Esophagus mucosa (tissue), 1 donor: ENCODE results near the gene G6PC2. TPM values are rescaled to one million over a fixed set of nuclear protein-coding genes. Genes with fewer than 3 reads are reported as not detected.
"Not testable (repeated sequence)": the region's sequence is repeated elsewhere in the genome, so short reads cannot be mapped to it uniquely, and the experiment has no call there.

ENCODE experiments used
- ATAC-seq: fragments of 200-7000 bp; cut with Tn5 transposase; one replicate; pipeline ENCODE4 v1.9.1; 2020
- total RNA-seq: library from RNA; stranded (reverse); gene quantifications from one replicate; pipeline ENCODE4 v1.2.4, GENCODE V29; 2023
- donor health status: DM: yes; HTN: yes; CAD: no.

Gene G6PC2, protein sequence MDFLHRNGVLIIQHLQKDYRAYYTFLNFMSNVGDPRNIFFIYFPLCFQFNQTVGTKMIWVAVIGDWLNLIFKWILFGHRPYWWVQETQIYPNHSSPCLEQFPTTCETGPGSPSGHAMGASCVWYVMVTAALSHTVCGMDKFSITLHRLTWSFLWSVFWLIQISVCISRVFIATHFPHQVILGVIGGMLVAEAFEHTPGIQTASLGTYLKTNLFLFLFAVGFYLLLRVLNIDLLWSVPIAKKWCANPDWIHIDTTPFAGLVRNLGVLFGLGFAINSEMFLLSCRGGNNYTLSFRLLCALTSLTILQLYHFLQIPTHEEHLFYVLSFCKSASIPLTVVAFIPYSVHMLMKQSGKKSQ
- total RNA-seq, result not detected

DNA sequence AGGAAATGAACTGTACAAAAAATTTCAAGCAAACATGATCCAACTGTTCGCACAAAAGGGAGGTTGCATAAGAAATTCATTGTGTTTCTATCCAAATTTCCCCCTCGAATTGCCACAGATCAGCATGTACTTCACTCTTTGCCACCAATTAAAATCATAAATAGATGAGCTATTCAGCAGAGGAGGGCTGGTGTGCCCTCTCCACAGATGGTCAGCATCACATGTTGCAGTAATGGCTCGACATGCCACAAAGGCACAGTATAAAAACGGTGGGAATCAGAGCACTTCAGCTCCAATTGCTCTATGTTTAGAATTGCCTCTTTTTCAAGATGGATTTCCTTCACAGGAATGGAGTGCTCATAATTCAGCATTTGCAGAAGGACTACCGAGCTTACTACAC, at the start of gene G6PC2:
Gene G6PC2, plus strand, starts transcription at position 289 of the 400 bp plus-strand sequence. Its CDS starts 41 bp downstream, at position 330.
- ATAC-seq, result no peak

DNA sequence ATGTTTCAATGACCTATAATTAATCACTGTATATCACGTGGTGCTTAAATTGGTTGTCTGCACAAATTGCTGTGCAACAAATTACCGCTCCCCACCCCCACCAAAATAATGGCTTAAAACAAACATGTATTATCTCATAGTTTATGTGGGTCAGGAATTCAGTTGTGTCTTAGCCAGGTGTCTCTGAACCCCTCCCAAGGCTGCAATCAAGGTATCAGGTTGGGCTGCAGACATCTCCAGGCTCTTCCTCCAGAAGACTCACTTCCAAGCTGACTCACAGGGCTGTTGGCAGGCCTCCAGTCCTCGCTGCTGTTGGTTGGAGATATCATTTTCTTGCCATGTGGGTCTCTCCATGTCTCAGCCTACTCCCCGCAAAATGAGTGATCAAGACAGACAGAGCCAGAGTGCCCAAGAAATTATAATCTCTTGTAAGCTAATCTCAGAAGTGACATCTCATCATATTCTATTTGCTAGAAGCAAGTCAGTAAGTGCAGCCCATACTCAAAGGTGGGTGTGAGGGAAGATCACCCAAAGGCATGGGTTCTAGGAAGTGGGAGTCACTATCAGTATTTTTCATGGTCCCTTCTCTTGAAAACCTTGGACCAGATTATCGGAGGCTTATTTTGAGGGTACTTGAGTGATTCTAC, 49.3 kb upstream of the G6PC2 start:
- ATAC-seq, result peak; percentile 42

DNA sequence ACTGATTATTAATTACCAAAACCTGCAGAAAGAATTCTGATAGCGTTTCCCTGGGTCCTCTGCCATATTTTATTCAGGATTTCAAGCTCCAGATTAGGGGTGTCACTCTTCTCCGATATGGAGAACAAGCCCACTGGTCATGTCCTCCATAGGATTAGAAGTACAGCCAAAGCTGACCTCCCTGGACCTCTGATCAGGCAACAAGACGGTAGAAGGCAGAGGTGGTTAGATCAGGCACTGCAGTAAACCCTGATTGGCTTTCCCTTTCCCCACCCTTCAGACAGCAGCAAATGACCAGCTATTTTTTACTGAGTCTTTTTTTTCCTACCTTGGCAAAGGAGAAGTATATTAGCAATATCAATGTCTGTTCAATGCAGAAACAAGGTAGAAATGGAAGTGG, 48.6 kb upstream of the G6PC2 start:
- ATAC-seq, result no peak

DNA sequence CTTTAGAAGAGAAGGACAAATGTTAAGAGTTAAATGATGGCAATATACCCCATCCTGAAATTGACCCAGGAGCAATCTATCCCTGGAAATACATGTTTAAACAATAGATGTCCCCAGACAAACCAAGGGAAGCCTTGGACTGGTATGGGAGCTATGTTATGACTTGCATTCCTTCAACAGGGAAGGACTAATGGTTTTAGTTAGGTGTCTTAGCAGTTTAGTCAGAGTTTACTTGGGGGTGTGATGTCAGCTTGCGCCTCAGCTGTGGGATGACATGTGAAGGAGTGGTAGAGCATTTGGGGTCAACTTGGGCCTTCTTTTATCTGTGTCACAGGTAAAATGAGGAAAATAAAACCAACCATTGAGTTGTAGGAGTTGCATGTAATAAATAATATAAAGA, 47.6 kb upstream of the G6PC2 start:
- ATAC-seq, result no peak

DNA sequence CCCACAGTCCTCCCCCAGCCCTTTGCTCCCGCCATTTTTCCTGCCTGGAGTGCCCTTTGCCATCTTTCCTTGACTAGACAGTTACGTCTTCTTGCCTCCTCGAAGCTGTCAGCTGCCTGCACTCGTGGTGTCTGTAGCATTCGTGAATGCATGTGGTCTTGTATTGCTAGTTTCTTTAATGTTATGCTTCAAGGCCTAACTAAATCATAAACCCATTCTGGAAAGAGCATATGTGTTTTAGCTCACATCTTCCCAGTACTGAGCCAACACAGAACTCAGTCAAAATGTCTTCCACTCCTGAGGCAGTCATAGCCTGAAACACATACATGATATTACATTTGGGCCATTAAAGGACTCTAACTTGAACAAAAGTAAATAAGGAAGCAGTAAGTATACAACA, 46.4 kb upstream of the G6PC2 start:
- ATAC-seq, result no peak

DNA sequence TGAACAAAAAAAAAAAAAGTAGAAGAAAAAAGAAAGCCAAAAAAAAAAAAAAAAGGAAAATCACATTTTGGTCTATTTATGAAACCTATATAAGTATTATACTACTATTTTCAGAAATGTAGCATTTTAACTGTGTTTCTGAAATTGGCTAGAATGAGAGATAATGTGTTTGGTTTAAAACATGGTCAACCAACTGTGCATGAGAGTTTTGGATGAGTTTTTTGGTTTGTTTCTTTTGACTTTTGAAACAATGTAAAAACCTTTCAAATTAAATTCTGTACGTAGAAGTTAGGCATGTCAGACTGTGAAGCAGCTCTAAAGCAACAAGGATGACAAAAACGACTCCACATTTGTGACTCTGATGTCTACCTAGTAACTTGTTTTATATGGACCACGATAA, 45.5 kb upstream of the G6PC2 start:
- no peak for ATAC-seq

DNA sequence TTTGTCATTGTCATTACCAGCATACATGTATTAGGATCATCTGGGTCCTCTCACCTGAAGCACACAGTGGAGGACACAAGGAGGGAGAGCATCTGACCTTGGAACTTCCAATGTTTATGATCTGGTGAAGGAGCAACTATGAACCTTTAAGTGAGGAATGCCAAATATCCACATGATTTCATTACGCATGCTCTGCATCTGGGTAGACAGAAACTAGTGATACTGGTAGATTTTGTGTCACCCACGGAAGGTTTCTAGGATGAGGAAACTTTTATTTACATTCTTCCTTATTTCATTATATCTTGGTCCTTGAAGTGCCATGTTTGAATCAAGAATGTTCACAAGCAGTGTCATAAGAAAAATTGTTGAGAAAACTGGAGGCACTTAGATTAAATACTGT, 42.9 kb upstream of the G6PC2 start:
- no peak for ATAC-seq

DNA sequence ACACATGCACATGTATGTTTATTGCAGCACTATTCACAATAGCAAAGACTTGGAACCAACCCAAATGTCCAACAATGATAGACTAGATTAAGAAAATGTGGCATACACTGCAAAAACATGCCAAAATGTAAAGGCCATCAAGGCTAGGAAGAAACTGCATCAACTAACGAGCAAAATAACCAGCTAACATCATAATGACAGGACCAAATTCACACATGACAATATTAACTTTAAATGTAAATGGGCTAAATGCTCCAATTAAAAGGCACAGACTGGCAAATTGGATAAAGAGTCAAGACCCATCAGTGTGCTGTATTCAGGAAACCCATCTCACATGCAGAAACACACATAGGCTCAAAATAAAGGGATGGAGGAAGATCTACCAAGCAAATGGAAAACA, 33.9 kb upstream of the G6PC2 start:
- ATAC-seq, result not testable (repeated sequence)

DNA sequence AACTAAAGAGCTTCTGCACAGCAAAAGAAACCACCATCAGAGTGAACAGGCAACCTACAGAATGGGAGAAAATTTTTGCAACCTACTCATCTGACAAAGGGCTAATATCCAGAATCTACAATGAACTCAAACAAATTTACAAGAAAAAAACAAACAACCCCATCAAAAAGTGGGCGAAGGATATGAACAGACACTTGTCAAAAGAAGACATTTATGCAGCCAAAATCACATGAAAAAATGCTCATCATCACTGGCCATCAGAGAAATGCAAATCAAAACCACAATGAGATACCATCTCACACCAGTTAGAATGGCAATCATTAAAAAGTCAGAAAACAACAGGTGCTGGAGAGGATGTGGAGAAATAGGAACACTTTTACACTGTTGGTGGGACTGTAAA, 30.7 kb upstream of the G6PC2 start:
- not testable (repeated sequence) for ATAC-seq

DNA sequence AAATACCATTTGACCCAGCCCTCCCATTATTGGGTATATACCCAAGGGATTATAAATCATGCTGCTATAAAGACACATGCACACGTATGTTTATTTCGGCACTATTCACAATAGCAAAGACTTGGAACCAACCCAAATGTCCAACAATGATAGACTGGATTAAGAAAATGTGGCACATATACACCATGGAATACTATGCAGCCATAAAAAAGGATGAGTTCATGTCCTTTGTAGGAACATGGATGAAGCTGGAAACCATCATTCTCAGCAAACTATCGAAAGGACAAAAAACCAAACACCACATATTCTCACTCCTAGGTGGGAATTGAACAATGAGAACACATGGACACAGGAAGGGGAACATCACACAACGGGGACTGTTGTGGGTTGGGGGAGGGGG, 30.3 kb upstream of the G6PC2 start:
- ATAC-seq, result not testable (repeated sequence)

DNA sequence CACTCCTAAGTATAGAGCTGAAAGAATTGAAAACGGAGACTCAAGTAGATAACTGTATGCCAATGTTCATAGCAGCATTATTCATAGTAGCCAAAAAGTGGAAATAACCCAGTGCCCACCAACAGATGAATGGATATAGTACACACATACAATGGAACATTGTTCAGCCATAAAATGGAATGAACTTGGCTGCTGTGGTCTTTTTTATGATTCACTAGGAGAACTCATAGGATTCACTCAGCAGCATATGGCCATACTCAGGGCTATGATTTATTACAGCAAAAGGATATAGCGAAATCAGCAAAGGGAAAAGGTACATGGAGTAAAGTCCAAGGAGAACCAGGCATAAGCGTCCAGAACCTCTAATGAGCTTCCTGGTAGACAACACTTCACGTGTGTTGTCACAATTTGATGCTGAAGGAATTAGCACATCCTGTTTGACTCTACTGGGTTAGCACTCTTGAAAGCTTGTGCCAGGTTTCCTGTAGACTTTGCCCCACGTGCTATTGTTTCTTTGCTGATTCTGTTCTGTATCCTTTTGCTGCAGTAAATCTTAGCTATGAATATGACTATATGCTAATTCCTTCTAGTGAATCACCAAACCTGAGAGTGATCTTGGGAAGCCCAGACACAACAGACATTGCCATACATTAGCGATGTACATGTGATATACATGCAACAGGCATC, 26.6 kb upstream of the G6PC2 start:
- ATAC-seq, result no peak

DNA sequence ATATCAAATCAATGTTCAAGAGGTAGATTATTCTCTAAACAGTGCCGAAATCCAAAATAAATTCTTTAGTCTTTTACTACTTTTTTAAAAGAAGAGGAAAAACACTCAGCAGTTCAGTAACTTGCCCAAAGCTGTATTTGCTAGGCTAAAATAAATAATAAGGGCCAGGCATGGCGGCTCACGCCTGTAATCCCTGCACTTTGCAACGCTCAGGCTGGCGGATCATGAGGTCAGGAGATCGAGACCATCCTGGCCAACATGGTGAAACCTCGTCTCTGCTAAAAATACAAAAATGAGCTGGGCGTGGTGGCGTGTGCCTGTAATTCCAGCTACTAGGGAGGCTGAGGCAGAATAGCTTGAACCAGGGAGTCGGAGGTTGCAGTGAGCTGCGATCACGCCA, 18.9 kb upstream of the G6PC2 start:
- not testable (repeated sequence) for ATAC-seq

DNA sequence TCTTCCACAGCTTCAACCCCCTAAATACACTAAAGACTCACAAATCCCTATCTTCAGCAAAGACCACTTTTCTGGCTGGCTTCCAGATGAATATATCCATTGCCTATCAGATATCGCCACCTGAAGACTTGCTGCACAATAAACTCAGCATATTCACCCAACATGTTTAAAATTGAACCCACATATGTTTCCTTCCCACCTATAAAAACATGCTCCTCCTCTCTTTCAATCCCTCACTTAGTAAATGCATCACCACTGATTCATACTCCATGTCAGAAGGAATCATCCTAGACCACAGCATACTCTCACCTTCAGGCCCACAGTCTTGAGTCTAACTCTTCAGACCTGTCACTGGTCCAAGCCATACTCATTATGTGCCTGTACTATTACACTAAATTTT, 16.1 kb upstream of the G6PC2 start:
- ATAC-seq, result no peak

DNA sequence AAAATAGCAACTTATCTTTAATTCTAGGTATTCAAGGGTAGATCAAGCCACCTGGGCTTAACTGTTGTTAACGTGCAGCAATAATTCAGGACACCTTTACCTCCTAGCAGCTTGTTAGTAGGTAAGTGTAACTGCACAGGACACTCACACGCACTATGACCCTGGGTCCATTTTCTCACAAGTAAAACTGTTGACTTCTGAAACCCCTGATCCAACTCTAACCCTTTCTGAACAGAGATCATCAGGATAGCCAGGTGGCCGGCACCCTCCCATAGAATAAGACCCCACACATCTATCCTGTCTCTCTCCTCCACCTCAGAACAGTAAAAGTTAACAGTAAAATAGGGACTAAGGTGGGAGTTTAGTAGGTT, 11.5 kb upstream of the G6PC2 start:
- ATAC-seq, result peak; percentile 14

DNA sequence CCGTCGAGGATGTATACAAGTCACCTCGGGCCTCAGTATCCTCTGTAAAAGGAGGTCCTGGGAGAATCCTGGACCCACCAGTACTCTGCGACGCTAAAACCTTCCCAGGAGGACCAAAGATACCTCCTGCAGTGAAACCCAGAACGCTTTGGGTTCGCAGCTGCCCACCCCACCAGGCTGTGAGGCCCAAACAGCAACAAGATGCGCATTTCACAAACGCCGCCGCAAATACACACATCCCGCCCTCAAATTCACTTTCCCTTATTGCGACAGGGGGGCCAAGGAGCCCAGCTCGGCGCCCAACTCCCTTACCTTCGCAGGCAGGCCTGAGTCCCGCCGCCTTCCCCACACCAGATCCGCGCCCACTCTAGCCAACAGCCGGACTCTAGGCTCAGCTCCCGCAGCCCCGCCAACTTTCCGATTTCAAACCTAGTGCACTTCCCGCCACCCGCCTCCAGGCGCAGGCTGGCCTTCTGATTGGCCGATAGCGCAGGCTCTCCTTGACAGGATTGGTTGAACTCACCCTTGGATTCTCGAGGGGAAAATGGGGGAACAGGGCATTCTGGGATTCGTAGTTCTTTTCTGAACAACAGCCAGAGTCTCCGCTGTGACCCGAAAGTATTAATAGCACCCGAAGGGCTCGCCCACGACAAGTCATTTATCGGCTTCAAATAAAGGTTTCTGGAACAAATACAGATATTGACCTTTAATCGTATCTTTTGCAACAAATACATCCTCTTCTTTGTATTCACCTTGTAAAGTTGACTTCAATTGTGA, 10.9 kb upstream of the G6PC2 start, which contains the start of gene SPC25:
Gene SPC25, minus strand, starts transcription at position 425 of the 777 bp plus-strand sequence. CDS start 911 bp downstream, outside the sequence.
- peak; percentile 99 for ATAC-seq

DNA sequence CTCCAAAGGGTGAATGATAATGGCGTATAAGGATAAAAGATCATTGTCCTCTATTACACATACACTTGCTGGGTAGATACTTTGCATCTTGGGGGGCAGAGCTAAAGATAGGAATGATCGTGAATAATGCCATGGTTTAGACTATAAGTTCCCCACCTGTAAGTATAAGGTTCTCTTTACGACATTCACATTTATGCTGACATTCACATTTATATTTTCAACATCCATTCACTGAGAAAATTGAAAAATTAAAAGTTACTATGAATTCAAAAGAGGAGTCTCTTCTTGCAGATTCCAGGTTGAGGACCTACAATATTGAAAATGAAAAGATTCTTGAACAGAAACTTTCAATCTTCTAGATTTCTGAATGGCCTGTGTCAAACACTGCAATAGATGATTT, 8.8 kb upstream of the G6PC2 start:
- no peak for ATAC-seq

DNA sequence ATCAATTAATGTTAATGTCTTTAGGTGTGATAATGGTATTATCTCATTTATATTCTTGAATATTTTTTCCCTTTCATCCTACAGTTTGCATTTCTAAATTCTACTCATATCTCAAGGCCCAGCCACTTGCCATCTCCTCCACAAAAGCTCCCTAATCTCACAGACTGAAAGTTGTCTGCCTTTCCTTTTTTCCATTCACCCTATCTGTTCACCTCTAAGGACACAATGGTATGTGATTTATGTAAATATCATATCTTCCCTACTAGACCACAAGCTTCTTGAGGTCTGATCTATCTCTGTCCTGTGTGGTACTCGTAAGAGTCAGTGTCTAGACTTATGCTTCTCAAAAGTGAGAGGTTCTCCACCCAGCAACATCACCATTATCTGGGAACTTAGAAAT, 7.0 kb upstream of the G6PC2 start:
- no peak for ATAC-seq

DNA sequence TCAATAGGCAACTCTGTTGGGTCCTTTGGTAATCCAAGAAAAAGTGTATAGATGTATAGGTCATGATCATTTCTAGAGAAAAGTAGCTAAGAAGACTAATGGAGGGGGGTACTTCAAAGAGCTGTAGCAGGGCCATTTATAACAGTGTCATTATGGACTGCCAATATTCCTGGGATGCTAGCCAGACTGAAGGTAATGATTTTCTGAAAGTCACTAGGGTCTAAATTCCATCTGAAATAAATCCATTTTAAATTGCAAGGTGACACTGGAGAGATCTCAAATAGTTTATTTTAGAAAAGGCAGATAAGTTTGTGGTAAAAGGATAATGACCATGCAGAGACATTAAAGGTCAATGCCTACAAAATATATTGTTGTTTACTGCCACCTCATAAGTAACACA, 6.4 kb upstream of the G6PC2 start:
- no peak for ATAC-seq

DNA sequence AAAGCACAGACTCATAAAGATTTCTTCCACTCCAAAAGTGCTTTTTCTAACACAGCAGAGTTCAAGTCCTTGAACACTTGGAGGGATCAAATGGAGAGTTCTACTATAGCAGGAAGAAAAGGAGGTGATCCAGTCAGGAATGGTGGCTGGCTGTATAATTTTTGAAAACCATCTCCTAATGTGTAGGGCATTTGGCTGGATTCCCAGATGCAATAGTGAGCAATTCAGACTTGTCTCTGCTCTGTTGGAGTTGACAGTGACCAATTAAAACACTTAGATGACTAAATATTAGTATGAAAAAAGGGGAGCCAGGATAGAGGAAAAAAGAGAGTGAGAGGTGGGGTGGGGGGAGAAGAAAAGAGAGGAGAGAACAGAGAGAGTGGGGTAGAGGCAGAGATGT, 5.3 kb upstream of the G6PC2 start:
- no peak for ATAC-seq

DNA sequence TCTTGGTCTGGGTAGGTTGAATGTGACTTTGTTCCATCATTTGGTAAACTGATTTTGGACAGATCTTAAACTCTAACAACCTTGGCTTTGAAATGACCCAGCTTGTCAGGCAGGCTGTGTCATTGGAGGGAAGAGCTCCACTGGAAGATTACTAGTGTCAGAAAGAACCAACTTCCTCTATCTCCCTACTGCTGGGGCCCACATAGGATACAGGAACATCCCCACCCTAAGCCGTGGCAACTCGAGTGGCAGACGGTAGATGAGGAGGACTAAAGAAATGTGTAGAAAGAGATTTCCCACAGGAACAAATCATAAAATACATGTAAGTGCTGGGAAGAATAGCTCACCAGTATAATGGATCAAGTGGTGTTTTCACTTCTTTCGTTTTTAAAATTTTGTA, 4.3 kb upstream of the G6PC2 start:
- ATAC-seq, result no peak

DNA sequence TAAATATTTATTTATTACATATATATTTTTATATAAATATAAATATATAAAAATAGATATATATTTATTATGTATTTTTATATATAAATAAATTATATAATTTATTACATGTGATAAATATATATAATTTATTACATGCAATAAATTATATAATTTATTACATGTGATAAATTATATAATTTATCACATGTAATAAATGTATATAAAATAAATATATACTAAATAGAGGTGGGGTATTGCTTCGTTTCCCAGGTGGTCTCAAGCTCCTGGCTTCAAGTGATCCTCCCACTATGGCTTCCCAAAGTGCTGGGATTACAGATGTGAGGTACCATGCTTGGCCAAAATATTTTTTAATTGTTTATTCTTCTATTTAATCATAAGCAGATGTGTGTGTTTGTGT, 3.6 kb upstream of the G6PC2 start:
- ATAC-seq, result no peak

DNA sequence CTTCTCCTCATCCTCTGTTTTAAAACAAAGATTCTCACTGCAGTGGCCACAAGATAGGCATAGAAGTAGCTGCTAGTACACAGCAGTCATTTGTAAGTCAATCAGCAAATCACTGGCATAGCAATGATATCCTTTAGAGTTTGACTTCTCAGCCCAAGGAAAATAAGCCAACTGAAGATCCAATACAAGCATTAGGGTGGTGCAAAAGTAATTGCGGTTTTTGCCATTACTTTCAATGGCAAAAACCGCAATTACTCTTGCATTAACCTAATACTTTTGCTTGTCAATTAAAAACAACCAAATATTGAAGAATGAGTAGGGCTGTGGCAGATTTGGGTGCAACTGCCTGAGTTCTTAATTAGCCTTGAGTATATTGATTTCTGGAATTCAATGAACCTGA, 2.8 kb downstream of the G6PC2 start:
- ATAC-seq, result no peak

DNA sequence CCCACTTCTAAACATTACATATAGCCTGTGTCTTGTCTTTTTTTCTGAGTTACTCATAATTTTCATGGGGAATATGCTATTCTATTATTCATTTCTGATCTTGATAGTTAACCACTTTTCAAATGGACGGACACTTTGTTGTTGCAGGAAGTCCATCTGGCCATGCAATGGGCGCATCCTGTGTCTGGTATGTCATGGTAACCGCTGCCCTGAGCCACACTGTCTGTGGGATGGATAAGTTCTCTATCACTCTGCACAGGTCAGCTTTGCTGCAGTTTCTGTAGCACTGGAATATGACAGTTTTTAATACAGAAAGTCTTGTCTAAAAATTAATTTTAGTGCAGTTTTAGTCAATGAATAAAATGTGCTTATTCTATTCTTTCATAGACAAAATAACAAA, 3.3 kb downstream of the G6PC2 start:
- no peak for ATAC-seq
